ENCODE data around the gene HNRNPD.
A peak's percentile ranks its signal among the peaks of the same experiment; 100 is the strongest.

HNRNPD gene

DNA sequence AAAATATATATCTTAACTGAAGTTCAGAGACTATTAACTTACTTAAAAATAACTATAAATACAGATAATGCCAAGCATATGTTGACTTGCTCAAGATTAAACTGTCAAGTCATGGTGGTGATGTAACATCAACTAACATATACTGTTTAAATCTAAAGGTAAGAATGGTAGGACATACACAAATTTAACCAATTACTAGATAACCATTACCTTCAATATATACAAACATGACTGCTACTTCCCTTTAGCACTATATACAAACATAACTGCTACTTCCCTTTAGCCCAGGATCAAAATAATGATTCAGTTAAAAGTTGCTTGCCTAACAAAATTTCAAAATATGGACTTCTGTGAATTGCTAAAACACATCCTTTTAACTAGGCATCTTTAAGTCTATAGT, 14.9 kb downstream of the HNRNPD start:
- TF ChIP-seq GABPA (IDR thresholded peaks at IDR 0.05; ENCODE audit: low read depth) (no peak), SPI1 (IDR thresholded peaks at IDR 0.05; ENCODE audit: borderline replicate concordance, low read depth) (peak; percentile 23; the same call in 1 of the 2 replicates), POLR2AphosphoS5 (IDR thresholded peaks at IDR 0.05; ENCODE audit: low read depth) (no peak)
- H3K27ac ChIP-seq (replicated peaks): peak overlapping the region; percentile 12
- DNase-seq (ENCODE audit: low read depth in 1 of 2, low spot score in 1 of 2): no peak
- no peak overlapping the region for H3K4me3 ChIP-seq (replicated peaks; ENCODE audit: insufficient read depth, low read length)
- no peaks in the 10 kb centered on the region for H3K27me3 ChIP-seq (ENCODE audit: insufficient read depth, poor library complexity, severe bottlenecking)

DNA sequence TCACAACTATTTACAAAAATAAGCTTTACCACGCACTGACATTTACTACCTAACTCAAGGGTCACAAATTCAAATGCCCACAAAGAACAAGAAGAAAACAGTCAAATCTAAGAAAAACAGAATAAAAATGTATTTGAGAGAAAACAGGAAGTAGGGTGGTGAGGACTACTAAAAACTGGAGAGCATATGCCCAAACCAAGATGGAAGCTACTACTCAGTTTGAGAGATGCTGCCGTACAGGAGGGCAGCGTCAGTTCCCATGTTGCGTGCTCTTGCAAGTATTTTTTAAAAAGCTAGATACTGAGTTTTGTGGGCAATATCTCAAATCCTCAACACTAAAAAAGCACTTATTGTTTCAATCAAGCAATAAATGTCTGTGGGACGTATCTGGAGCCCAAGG, 16.2 kb downstream of the HNRNPD start:
- TF ChIP-seq SPI1 (IDR thresholded peaks at IDR 0.05; ENCODE audit: borderline replicate concordance, low read depth) (peak; percentile 37; the same call in 1 of the 2 replicates), POLR2AphosphoS5 (IDR thresholded peaks at IDR 0.05; ENCODE audit: low read depth) (no peak)
- DNase-seq (ENCODE audit: low read depth in 1 of 2, low spot score in 1 of 2): no peak
- Histone ChIP-seq H3K4me3 (replicated peaks; ENCODE audit: insufficient read depth, low read length) (no peak overlapping the region), H3K27ac (replicated peaks) (no peak overlapping the region), H3K27me3 (ENCODE audit: insufficient read depth, poor library complexity, severe bottlenecking) (no peaks in the 10 kb centered on the region)

DNA sequence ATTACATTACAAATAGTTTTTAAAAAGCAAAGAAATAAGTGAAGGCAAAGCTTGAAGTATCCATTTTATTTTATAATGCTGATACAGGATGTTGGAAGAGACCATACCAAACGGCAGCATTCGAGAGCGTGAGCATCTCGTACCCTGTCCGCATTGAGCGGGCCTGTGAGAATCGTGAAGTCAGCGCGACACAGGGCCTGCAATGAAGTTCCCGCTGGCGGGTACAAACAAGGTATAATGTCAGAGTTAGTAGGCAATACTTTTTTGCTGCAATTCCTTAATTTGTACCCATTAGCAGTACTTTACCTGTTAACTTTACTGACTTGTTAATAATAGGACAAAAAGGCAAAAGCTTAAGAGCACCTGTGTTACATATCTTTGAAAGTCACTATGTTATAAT, 19.0 kb downstream of the HNRNPD start:
- Histone ChIP-seq H3K4me3 (replicated peaks; ENCODE audit: insufficient read depth, low read length) (no peak overlapping the region), H3K27ac (replicated peaks) (no peak overlapping the region), H3K27me3 (ENCODE audit: insufficient read depth, poor library complexity, severe bottlenecking) (no peaks in the 10 kb centered on the region)
- DNase-seq (ENCODE audit: low read depth in 1 of 2, low spot score in 1 of 2): no peak
- TF ChIP-seq, protein P1, sequence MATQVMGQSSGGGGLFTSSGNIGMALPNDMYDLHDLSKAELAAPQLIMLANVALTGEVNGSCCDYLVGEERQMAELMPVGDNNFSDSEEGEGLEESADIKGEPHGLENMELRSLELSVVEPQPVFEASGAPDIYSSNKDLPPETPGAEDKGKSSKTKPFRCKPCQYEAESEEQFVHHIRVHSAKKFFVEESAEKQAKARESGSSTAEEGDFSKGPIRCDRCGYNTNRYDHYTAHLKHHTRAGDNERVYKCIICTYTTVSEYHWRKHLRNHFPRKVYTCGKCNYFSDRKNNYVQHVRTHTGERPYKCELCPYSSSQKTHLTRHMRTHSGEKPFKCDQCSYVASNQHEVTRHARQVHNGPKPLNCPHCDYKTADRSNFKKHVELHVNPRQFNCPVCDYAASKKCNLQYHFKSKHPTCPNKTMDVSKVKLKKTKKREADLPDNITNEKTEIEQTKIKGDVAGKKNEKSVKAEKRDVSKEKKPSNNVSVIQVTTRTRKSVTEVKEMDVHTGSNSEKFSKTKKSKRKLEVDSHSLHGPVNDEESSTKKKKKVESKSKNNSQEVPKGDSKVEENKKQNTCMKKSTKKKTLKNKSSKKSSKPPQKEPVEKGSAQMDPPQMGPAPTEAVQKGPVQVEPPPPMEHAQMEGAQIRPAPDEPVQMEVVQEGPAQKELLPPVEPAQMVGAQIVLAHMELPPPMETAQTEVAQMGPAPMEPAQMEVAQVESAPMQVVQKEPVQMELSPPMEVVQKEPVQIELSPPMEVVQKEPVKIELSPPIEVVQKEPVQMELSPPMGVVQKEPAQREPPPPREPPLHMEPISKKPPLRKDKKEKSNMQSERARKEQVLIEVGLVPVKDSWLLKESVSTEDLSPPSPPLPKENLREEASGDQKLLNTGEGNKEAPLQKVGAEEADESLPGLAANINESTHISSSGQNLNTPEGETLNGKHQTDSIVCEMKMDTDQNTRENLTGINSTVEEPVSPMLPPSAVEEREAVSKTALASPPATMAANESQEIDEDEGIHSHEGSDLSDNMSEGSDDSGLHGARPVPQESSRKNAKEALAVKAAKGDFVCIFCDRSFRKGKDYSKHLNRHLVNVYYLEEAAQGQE (IDR thresholded peaks at IDR 0.05; ENCODE audit: insufficient replicate concordance, low read depth): no peak
- TF ChIP-seq SPI1 (IDR thresholded peaks at IDR 0.05; ENCODE audit: borderline replicate concordance, low read depth) (no peak), POLR2AphosphoS5 (IDR thresholded peaks at IDR 0.05; ENCODE audit: low read depth) (no peak), GABPA (IDR thresholded peaks at IDR 0.05; ENCODE audit: low read depth) (no peak)
- TF ChIP-seq, protein P2, sequence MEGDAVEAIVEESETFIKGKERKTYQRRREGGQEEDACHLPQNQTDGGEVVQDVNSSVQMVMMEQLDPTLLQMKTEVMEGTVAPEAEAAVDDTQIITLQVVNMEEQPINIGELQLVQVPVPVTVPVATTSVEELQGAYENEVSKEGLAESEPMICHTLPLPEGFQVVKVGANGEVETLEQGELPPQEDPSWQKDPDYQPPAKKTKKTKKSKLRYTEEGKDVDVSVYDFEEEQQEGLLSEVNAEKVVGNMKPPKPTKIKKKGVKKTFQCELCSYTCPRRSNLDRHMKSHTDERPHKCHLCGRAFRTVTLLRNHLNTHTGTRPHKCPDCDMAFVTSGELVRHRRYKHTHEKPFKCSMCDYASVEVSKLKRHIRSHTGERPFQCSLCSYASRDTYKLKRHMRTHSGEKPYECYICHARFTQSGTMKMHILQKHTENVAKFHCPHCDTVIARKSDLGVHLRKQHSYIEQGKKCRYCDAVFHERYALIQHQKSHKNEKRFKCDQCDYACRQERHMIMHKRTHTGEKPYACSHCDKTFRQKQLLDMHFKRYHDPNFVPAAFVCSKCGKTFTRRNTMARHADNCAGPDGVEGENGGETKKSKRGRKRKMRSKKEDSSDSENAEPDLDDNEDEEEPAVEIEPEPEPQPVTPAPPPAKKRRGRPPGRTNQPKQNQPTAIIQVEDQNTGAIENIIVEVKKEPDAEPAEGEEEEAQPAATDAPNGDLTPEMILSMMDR (IDR thresholded peaks at IDR 0.05; ENCODE audit: insufficient read depth, low read length): no peak

DNA sequence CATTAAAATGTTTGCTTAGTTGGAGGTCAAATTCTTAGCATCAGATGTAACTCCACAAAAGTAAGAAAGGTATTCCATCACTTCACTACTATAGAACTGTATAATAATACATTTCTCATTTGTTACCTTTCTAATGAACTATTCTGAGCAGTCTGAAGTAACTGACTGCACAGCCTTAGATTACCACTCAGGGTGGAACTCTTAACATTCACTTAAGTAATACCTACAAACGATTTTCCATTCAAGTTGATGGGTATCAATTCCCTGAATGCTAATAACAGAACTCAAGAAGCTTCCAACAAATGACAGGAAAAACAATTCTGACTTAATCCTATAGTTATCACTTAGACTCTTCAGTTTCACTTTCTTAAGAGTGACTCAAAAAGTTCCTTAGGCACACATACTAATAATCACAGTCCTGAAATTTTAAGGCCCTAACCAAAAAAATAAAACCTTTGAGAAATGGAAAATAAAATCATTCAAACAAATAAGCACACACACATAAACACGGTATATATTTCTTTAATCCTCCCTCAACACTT, 20.9 kb downstream of the HNRNPD start:
- no peak for DNase-seq (ENCODE audit: low read depth in 1 of 2, low spot score in 1 of 2)
- Histone ChIP-seq H3K4me3 (replicated peaks; ENCODE audit: insufficient read depth, low read length) (no peak overlapping the region), H3K27me3 (ENCODE audit: insufficient read depth, poor library complexity, severe bottlenecking) (no peaks in the 10 kb centered on the region), H3K27ac (replicated peaks) (no peak overlapping the region)
- TF ChIP-seq, protein P2 (IDR thresholded peaks at IDR 0.05; ENCODE audit: insufficient read depth, low read length): no peak
- no peak for TF ChIP-seq SPI1 (IDR thresholded peaks at IDR 0.05; ENCODE audit: borderline replicate concordance, low read depth)
- TF ChIP-seq, protein P1 (IDR thresholded peaks at IDR 0.05; ENCODE audit: insufficient replicate concordance, low read depth): no peak
- no peak for TF ChIP-seq POLR2AphosphoS5 (IDR thresholded peaks at IDR 0.05; ENCODE audit: low read depth)
- no peak for TF ChIP-seq GABPA (IDR thresholded peaks at IDR 0.05; ENCODE audit: low read depth)
